WTC11 (cell line): ENCODE data around the gene TDP2.

Source experiments
- CTCF ChIP-seq: fragments of 200-600 bp; IDR thresholded peaks from 2 replicates; pipeline ENCODE4 v1.8.0; 2022; ENCODE audit warnings: antibody characterized with exemption
- TF ChIP-seq, protein P1 (sequence below): sonication (generic); formaldehyde crosslinking; IDR thresholded peaks from 2 replicates; pipeline ENCODE4 v1.8.1; 2022; ENCODE audit warnings: low read depth, missing genetic modification reagents, borderline replicate concordance
- TF ChIP-seq, protein P2 (sequence below): sonication (generic); formaldehyde crosslinking; IDR thresholded peaks from 2 replicates; pipeline ENCODE4 v1.8.1; 2022; ENCODE audit warnings: low read depth, mild to moderate bottlenecking, moderate library complexity, missing genetic modification reagents, borderline replicate concordance

DNA sequence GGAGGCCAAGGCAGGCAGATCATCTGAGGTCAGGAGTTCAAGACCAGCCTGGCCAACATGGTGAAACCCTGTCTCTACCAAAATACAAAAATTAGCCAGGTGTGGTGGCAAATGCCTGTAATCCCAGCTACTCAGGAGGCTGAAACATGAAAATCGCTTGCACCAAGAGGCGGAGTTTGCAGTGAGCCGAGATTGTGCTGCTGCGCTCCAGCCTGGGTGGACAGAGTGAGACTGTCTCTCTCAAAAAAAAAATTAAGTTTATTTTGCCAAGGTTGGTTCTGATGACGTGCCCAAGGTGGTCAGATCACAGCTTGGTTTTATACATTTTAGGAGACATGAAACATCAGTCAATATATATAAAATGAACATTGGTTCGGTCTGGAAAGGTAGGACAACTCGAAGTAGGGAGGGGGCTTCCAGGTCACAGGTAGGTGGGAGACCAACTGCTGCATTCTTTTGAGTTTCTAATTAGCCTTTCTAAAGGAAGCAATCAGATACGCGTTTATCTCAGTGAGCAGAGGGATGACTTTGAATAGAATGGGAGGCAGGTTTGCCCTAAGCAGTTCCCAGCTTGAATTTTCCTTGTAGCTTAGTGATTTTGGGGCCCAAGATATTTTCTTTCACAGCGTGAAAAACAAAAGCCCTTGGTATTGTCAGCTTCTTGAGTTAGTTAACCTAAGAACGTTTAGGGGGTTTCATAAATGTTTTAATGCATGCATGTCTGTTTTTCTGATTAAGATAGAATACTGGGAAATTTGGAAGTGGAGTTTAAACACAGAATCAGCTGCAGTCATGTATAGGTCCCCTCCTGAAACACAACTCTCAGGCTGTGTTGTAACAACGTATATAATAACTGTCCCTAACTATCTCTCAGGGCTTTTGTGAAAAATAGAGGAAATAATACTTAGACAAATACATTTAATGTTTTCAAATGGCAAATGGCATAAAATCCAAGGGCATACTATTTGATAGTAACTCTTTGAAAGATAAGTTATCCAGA is 16.9 kb upstream of the TDP2 start:
- TF ChIP-seq, protein P1, sequence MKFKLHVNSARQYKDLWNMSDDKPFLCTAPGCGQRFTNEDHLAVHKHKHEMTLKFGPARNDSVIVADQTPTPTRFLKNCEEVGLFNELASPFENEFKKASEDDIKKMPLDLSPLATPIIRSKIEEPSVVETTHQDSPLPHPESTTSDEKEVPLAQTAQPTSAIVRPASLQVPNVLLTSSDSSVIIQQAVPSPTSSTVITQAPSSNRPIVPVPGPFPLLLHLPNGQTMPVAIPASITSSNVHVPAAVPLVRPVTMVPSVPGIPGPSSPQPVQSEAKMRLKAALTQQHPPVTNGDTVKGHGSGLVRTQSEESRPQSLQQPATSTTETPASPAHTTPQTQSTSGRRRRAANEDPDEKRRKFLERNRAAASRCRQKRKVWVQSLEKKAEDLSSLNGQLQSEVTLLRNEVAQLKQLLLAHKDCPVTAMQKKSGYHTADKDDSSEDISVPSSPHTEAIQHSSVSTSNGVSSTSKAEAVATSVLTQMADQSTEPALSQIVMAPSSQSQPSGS (CRISPR knock-in tag): no peak
- TF ChIP-seq CTCF: no peak
- TF ChIP-seq, protein P2, sequence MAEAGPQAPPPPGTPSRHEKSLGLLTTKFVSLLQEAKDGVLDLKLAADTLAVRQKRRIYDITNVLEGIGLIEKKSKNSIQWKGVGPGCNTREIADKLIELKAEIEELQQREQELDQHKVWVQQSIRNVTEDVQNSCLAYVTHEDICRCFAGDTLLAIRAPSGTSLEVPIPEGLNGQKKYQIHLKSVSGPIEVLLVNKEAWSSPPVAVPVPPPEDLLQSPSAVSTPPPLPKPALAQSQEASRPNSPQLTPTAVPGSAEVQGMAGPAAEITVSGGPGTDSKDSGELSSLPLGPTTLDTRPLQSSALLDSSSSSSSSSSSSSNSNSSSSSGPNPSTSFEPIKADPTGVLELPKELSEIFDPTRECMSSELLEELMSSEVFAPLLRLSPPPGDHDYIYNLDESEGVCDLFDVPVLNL: no peak
